ENCODE results near the gene OR10P1. TPM values are rescaled to one million over a fixed set of nuclear protein-coding genes. Genes with fewer than 3 reads are reported as not detected.
"Not testable (repeated sequence)": the region's sequence is repeated elsewhere in the genome, so short reads cannot be mapped to it uniquely, and the experiment has no call there.

Gene OR10P1
- total RNA-seq, 1 donor from 2014 or later = not detected

DNA sequence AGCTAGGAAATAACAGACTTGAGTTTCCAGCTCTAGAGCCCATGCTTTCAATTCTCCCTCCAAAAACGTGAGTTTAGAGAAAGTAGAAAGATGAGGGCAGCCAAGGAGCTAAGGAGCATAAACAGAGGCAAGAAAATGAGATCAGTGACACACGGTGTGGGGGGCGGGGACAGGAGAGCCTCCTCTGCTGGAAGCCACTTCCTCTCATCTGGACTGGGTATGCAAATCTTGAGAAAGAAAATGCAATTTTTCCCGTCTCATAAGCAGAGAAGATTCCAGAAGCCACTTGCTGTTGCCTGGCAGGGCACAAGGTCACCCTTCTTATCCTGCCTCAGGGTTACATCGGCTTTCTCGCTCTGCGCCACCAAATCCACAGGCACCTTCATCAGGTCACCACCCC, 6.0 kb downstream of the OR10P1 start:
- H3K36me3 ChIP-seq (ENCODE audit: control insufficient read depth, insufficient read depth, low read length) = no peaks in the 10 kb centered on the region
- TF ChIP-seq, protein P1, sequence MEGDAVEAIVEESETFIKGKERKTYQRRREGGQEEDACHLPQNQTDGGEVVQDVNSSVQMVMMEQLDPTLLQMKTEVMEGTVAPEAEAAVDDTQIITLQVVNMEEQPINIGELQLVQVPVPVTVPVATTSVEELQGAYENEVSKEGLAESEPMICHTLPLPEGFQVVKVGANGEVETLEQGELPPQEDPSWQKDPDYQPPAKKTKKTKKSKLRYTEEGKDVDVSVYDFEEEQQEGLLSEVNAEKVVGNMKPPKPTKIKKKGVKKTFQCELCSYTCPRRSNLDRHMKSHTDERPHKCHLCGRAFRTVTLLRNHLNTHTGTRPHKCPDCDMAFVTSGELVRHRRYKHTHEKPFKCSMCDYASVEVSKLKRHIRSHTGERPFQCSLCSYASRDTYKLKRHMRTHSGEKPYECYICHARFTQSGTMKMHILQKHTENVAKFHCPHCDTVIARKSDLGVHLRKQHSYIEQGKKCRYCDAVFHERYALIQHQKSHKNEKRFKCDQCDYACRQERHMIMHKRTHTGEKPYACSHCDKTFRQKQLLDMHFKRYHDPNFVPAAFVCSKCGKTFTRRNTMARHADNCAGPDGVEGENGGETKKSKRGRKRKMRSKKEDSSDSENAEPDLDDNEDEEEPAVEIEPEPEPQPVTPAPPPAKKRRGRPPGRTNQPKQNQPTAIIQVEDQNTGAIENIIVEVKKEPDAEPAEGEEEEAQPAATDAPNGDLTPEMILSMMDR (IDR thresholded peaks at IDR 0.05; ENCODE audit: insufficient read depth, low read length, severe bottlenecking) = no peak
- H3K4me3 ChIP-seq (ENCODE audit: low read depth, low read length) = no peak overlapping the region
- peaks cover 2% of the 10 kb centered on the region for H3K27me3 ChIP-seq (ENCODE audit: control insufficient read depth, insufficient read depth, low read length)
- FAIRE-seq (no peak), DNase-seq (ENCODE audit: low read depth) (no peak)

DNA sequence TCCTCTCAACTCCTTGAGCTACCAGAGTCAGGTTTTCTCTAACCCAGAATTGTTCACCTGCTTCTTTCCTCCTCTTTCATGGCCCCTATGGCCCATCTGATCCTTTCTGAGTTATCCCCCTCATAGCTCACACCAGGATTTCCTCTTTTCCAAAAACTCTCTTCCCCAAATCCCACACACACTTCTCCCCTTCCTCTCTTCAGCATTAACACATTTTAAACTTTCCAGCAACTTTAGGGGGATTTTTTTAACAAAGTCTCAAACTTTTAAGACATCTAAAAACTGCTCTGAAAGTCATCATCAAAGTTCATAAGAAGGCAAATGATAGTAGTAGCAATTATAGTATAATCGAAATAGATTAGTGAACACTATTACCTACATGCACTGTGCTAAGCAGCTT, 7.9 kb downstream of the OR10P1 start:
- Histone ChIP-seq H3K36me3 (ENCODE audit: control insufficient read depth, insufficient read depth, low read length) (no peaks in the 10 kb centered on the region), H3K4me3 (ENCODE audit: low read depth, low read length) (no peak overlapping the region), H3K27me3 (ENCODE audit: control insufficient read depth, insufficient read depth, low read length) (peaks cover 2% of the 10 kb centered on the region)
- TF ChIP-seq, protein P1 (IDR thresholded peaks at IDR 0.05; ENCODE audit: insufficient read depth, low read length, severe bottlenecking) = no peak
- DNase-seq (ENCODE audit: low read depth) (no peak), FAIRE-seq (no peak)

DNA sequence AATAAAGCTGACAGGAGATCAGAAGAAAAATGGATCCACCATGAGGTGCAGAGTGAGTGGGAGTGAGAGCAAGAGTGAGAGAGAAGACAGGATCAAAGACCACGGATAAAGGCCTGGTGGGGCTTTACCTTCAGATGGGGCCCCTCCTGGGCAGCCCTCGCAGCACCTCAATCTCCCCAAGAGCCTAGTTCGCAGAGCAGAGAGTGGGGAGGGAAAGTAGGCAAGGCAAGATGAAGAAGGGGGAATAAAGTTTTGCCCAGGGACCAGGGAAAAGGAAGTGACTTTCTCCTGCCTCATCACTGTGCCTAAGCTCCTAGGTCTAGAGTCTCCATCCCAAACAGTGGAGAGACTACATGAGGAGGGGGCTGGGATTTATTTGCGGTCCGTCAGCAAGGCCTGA, 10.3 kb downstream of the OR10P1 start:
- FAIRE-seq = no peak

DNA sequence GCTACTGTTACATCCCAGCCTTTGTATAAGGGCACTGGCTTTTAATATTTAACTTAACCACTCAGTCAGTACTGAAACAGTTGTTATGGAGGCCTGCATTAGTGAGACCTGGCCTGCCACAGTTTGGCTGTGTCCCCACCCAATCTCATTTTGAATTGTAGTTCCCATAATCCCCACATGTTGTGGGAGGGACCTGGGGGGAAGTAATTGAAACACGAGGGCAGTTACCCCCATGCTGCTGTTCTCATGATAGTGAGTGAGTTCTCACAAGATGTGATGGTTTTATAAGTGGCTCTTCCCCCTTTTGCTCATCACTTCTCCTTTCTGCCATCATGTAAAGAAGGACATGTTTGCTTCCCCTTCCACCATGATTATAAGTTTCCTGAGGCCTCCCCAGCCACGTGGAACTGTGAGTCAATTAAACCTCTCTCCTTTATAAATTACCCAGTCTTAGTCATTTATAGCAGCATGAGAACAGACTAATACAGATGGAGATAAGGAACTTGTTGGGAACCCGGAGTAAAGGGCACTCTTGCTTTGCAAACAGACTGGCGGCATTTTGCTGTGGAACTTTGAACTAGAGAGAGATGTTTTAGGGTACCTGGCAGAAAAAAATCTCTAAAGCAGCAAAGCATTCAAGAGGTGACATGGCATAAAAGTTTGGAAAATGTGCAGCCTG, 14.1 kb downstream of the OR10P1 start:
- not testable (repeated sequence) for FAIRE-seq; DNase-seq (ENCODE audit: low read depth); H3K4me3 ChIP-seq (ENCODE audit: low read depth, low read length); H3K27me3 ChIP-seq (ENCODE audit: control insufficient read depth, insufficient read depth, low read length); H3K36me3 ChIP-seq (ENCODE audit: control insufficient read depth, insufficient read depth, low read length)

More for the DNA sequence above, 10.3 kb downstream of the OR10P1 start:
- Histone ChIP-seq H3K27me3 (ENCODE audit: control insufficient read depth, insufficient read depth, low read length) (no peaks in the 10 kb centered on the region), H3K4me3 (ENCODE audit: low read depth, low read length) (no peak overlapping the region), H3K36me3 (ENCODE audit: control insufficient read depth, insufficient read depth, low read length) (no peaks in the 10 kb centered on the region)
- TF ChIP-seq, protein P1 (IDR thresholded peaks at IDR 0.05; ENCODE audit: insufficient read depth, low read length, severe bottlenecking) = no peak
- no peak for DNase-seq (ENCODE audit: low read depth)

DNA sequence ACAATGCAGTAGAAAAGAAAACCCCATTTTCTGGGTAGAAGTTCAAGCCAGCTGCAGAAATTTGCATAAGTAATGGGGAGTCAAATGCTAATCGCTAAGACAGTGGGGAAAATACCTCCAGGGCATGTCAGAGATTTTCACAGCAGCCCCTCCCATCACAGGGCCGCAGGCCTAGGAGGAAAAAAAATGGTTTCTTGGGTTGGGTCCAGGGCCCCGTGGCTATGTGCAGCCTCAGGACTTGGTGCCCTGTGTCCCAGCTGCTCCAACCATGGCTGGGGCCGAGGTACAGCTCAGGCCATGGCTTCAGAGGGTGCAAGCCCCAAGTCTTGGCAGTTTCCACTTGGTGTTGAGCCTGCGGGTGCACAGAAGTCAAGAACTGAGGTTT, 14.6 kb downstream of the OR10P1 start:
- FAIRE-seq (no peak), DNase-seq (ENCODE audit: low read depth) (no peak)
- TF ChIP-seq, protein P1 (IDR thresholded peaks at IDR 0.05; ENCODE audit: insufficient read depth, low read length, severe bottlenecking) = no peak
- Histone ChIP-seq H3K4me3 (ENCODE audit: low read depth, low read length) (no peak overlapping the region), H3K36me3 (ENCODE audit: control insufficient read depth, insufficient read depth, low read length) (no peaks in the 10 kb centered on the region), H3K27me3 (ENCODE audit: control insufficient read depth, insufficient read depth, low read length) (no peaks in the 10 kb centered on the region)

DNA sequence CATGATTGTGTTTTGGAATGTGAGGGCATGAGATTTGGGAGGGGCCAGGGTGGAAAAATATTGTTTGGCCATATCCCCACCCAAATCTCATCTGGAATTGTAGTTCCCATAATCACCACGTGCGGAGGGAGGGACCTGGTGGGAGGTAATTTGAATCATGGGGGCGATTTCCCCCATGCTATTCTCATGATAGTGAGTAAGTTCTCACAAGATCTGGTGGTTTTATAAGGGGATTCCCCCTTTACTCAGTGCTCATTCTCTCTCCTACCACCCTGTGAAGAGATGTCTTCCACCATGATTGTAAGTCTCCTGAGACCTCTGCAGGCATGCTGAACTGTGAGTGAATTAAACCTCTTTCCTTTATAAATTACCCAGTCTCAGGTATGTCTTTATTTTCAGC, 15.7 kb downstream of the OR10P1 start:
- no peak for FAIRE-seq

More for the DNA sequence above, 15.7 kb downstream of the OR10P1 start:
- Histone ChIP-seq H3K4me3 (ENCODE audit: low read depth, low read length) (no peak overlapping the region), H3K27me3 (ENCODE audit: control insufficient read depth, insufficient read depth, low read length) (no peaks in the 10 kb centered on the region), H3K36me3 (ENCODE audit: control insufficient read depth, insufficient read depth, low read length) (no peaks in the 10 kb centered on the region)
- TF ChIP-seq, protein P1 (IDR thresholded peaks at IDR 0.05; ENCODE audit: insufficient read depth, low read length, severe bottlenecking) = no peak
- DNase-seq (ENCODE audit: low read depth) = no peak
